ENCODE data around the gene AK5. TPM values are rescaled to one million over a fixed set of nuclear protein-coding genes. Genes with fewer than 3 reads are reported as not detected.

The AK5 gene
- total and polyA plus RNA-seq, 7 experiments from 2014 or later, result 1.7 to 82.1 (median 56.5) TPM

- Histone ChIP-seq H3K4me1 (ENCODE audit: control insufficient read depth in 2 of 2, insufficient read depth in 2 of 2, low read length in 2 of 2) (peaks cover 0 to 8% of the 10 kb centered on the region in 2 donors), H3K27ac (ENCODE audit: low read depth, low read length) (no peak overlapping the region), H3K9me3 (ENCODE audit: control insufficient read depth in 2 of 3, low read length in 3 of 3) (no peaks in the 10 kb centered on the region), H3K27me3 (ENCODE audit: control insufficient read depth in 2 of 2, insufficient read depth in 2 of 2, low read length in 2 of 2) (no peaks in the 10 kb centered on the region), H3K4me3 (ENCODE audit: low read length) (no peak overlapping the region), H3K36me3 (ENCODE audit: control insufficient read depth in 2 of 3, insufficient read depth in 3 of 3, low read length in 3 of 3) (no peaks in the 10 kb centered on the region)
- H3K27me3 Mint-ChIP-seq, result peaks cover 0 to 4% (median 0%) of the 10 kb centered on the region in 5 donors
- no peak overlapping the region for H3K27ac Mint-ChIP-seq
- peaks cover 0 to 16% (median 4%) of the 10 kb centered on the region in 7 donors for H3K4me1 Mint-ChIP-seq
- no peaks in the 10 kb centered on the region for H3K36me3 Mint-ChIP-seq
- POLR2A ChIA-PET, result interaction anchor here (2.4 kb wide), 1 partner anchor 9 kb away, joined by 11 read pairs; the partner anchor contains the start of gene AK5
- H3K4me3 Mint-ChIP-seq, result no peak overlapping the region
- peaks cover 0 to 3% (median 0%) of the 10 kb centered on the region in 11 donors for H3K9me3 Mint-ChIP-seq
- ATAC-seq (no peak), DNase-seq (no peak)
- intact Hi-C loops (cut with micrococcal nuclease), result no loop called here
- CTCF ChIA-PET, result no interaction called here
Observed at GRCh38 chr1:77271852-77272580, 9.8 kb upstream of the AK5 start.

GRCh38 chr1:77273891-77274290, 7.9 kb upstream of the AK5 start:
- no peaks in the 10 kb centered on the region for H3K36me3 Mint-ChIP-seq
- ChIA-PET POLR2A (no interaction called here), CTCF (interaction anchor here (0.6 to 1.1 kb wide), 2 partner anchors 64 to 410 kb away, joined by 6 to 7 read pairs; no protein-coding TSS in a partner anchor)
- H3K27ac Mint-ChIP-seq, result no peak overlapping the region
- H3K27me3 ChIP-seq (ENCODE audit: control insufficient read depth in 2 of 2, insufficient read depth in 2 of 2, low read length in 2 of 2), result no peaks in the 10 kb centered on the region
- intact Hi-C loops (cut with micrococcal nuclease), result no loop called here
- H3K4me3 Mint-ChIP-seq, result no peak overlapping the region
- H3K9me3 Mint-ChIP-seq, result peaks cover 0 to 5% (median 0%) of the 10 kb centered on the region in 11 donors
- H3K36me3 ChIP-seq (ENCODE audit: control insufficient read depth in 2 of 3, insufficient read depth in 3 of 3, low read length in 3 of 3), result no peaks in the 10 kb centered on the region
- H3K27ac ChIP-seq (ENCODE audit: low read depth, low read length), result no peak overlapping the region
- H3K4me1 ChIP-seq (ENCODE audit: control insufficient read depth in 2 of 2, insufficient read depth in 2 of 2, low read length in 2 of 2), result no peaks in the 10 kb centered on the region
- H3K9me3 ChIP-seq (ENCODE audit: control insufficient read depth in 2 of 3, low read length in 3 of 3), result no peaks in the 10 kb centered on the region
- H3K4me1 Mint-ChIP-seq, result peaks cover 0 to 31% (median 9%) of the 10 kb centered on the region in 7 donors
- ATAC-seq (no peak), DNase-seq (no peak)
- peaks cover 0 to 5% (median 0%) of the 10 kb centered on the region in 5 donors for H3K27me3 Mint-ChIP-seq
- H3K4me3 ChIP-seq (ENCODE audit: low read length), result no peak overlapping the region

- Mint-ChIP-seq H3K27me3 (peaks cover 0 to 9% (median 0%) of the 10 kb centered on the region in 5 donors), H3K27ac (no peak overlapping the region), H3K4me3 (no peak overlapping the region), H3K4me1 (peaks cover 8 to 41% (median 19%) of the 10 kb centered on the region in 7 donors), H3K36me3 (no peaks in the 10 kb centered on the region), H3K9me3 (peaks cover 0 to 5% (median 0%) of the 10 kb centered on the region in 11 donors)
- H3K27ac ChIP-seq (ENCODE audit: low read depth, low read length), result no peak overlapping the region
- CTCF ChIA-PET, result no interaction called here
- no peak for ATAC-seq
- H3K4me3 ChIP-seq (ENCODE audit: low read length), result no peak overlapping the region
- H3K27me3 ChIP-seq (ENCODE audit: control insufficient read depth in 2 of 2, insufficient read depth in 2 of 2, low read length in 2 of 2), result no peaks in the 10 kb centered on the region
- POLR2A ChIA-PET, result interaction anchor here (0.9 kb wide), 1 partner anchor 183 kb away, joined by 3 read pairs; no protein-coding TSS in a partner anchor
- H3K4me1 ChIP-seq (ENCODE audit: control insufficient read depth in 2 of 2, insufficient read depth in 2 of 2, low read length in 2 of 2), result peaks cover 0 to 9% of the 10 kb centered on the region in 2 donors
- H3K36me3 ChIP-seq (ENCODE audit: control insufficient read depth in 2 of 3, insufficient read depth in 3 of 3, low read length in 3 of 3), result no peaks in the 10 kb centered on the region
- H3K9me3 ChIP-seq (ENCODE audit: control insufficient read depth in 2 of 3, low read length in 3 of 3), result no peaks in the 10 kb centered on the region
- intact Hi-C loops (cut with micrococcal nuclease), result no loop called here
- no peak for DNase-seq
Observed at GRCh38 chr1:77275194-77275593, 6.6 kb upstream of the AK5 start.

GRCh38 chr1:77276941-77277340, 4.9 kb upstream of the AK5 start:
- H3K27me3 Mint-ChIP-seq, result peaks cover 0 to 19% (median 0%) of the 10 kb centered on the region in 5 donors
- no peaks in the 10 kb centered on the region for H3K36me3 Mint-ChIP-seq
- no peak for DNase-seq
- H3K9me3 Mint-ChIP-seq, result peaks cover 0 to 5% (median 0%) of the 10 kb centered on the region in 11 donors
- H3K27me3 ChIP-seq (ENCODE audit: control insufficient read depth in 2 of 2, insufficient read depth in 2 of 2, low read length in 2 of 2), result no peaks in the 10 kb centered on the region
- ChIA-PET CTCF (no interaction called here), POLR2A (no interaction called here)
- no peak overlapping the region for H3K4me3 Mint-ChIP-seq
- H3K4me1 ChIP-seq (ENCODE audit: control insufficient read depth in 2 of 2, insufficient read depth in 2 of 2, low read length in 2 of 2), result peaks cover 0 to 23% of the 10 kb centered on the region in 2 donors
- H3K36me3 ChIP-seq (ENCODE audit: control insufficient read depth in 2 of 3, insufficient read depth in 3 of 3, low read length in 3 of 3), result no peaks in the 10 kb centered on the region
- intact Hi-C loops (cut with micrococcal nuclease), result no loop called here
- H3K4me3 ChIP-seq (ENCODE audit: low read length), result no peak overlapping the region
- H3K9me3 ChIP-seq (ENCODE audit: control insufficient read depth in 2 of 3, low read length in 3 of 3), result no peaks in the 10 kb centered on the region
- ATAC-seq, result no peak
- H3K4me1 Mint-ChIP-seq, result peaks cover 21 to 50% (median 31%) of the 10 kb centered on the region in 7 donors
- H3K27ac ChIP-seq (ENCODE audit: low read depth, low read length), result no peak overlapping the region
- no peak overlapping the region for H3K27ac Mint-ChIP-seq

- POLR2A ChIA-PET, result interaction anchor here (0.7 to 4.5 kb wide), 10 partner anchors 9 to 403 kb away, joined by 3 to 44 read pairs (median 8); partner anchors contain the start of genes PIGK and ZZZ3
Observed at GRCh38 chr1:77279929-77280328, 1.9 kb upstream of the AK5 start.

GRCh38 chr1:77280962-77281361, 857 bp upstream of the AK5 start:
- Histone ChIP-seq H3K27me3 (ENCODE audit: control insufficient read depth in 2 of 2, insufficient read depth in 2 of 2, low read length in 2 of 2) (no peaks in the 10 kb centered on the region), H3K36me3 (ENCODE audit: control insufficient read depth in 2 of 3, insufficient read depth in 3 of 3, low read length in 3 of 3) (peaks cover 0 to 4% (median 0%) of the 10 kb centered on the region in 3 experiments), H3K4me1 (ENCODE audit: control insufficient read depth in 2 of 2, insufficient read depth in 2 of 2, low read length in 2 of 2) (peaks cover 0 to 31% of the 10 kb centered on the region in 2 donors), H3K4me3 (ENCODE audit: low read length) (no peak overlapping the region), H3K9me3 (ENCODE audit: control insufficient read depth in 2 of 3, low read length in 3 of 3) (no peaks in the 10 kb centered on the region), H3K27ac (ENCODE audit: low read depth, low read length) (peak overlapping the region; percentile 67)
- H3K27me3 Mint-ChIP-seq, result peaks cover 0 to 44% (median 0%) of the 10 kb centered on the region in 5 donors
- ChIA-PET CTCF (interaction anchor here (0.7 to 1.9 kb wide), 4 partner anchors 12 to 132 kb away, joined by 3 to 5 read pairs (median 4); no protein-coding TSS in a partner anchor), POLR2A (interaction anchor here (0.6 to 4.5 kb wide), 20 partner anchors 10 to 402 kb away, joined by 3 to 44 read pairs (median 5); partner anchors contain the start of genes PIGK and ZZZ3)
- H3K36me3 Mint-ChIP-seq, result no peaks in the 10 kb centered on the region
- peak overlapping the region; percentile 60 to 89 (median 68) for H3K4me3 Mint-ChIP-seq
- peak in 2 of 9 donors; percentile 2 to 9 for DNase-seq
- ATAC-seq, result no peak
- peaks cover 0 to 2% (median 0%) of the 10 kb centered on the region in 11 donors for H3K9me3 Mint-ChIP-seq
- intact Hi-C loops (cut with micrococcal nuclease), result loop anchor here (1.0 to 10.0 kb wide), 6 partner anchors 13 to 476 kb away; partner anchors contain the start of gene USP33 (in 1 of the 2)
- H3K4me1 Mint-ChIP-seq, result peaks cover 29 to 72% (median 59%) of the 10 kb centered on the region in 7 donors
- H3K27ac Mint-ChIP-seq, result peak overlapping the region in 8 of 9 donors; percentile 17 to 87 (median 67)

More at GRCh38 chr1:77279929-77280328, 1.9 kb upstream of the AK5 start:
- Histone ChIP-seq H3K4me1 (ENCODE audit: control insufficient read depth in 2 of 2, insufficient read depth in 2 of 2, low read length in 2 of 2) (peaks cover 0 to 31% of the 10 kb centered on the region in 2 donors), H3K9me3 (ENCODE audit: control insufficient read depth in 2 of 3, low read length in 3 of 3) (no peaks in the 10 kb centered on the region), H3K27ac (ENCODE audit: low read depth, low read length) (peak overlapping the region; percentile 37), H3K27me3 (ENCODE audit: control insufficient read depth in 2 of 2, insufficient read depth in 2 of 2, low read length in 2 of 2) (no peaks in the 10 kb centered on the region), H3K4me3 (ENCODE audit: low read length) (peak overlapping the region; percentile 34), H3K36me3 (ENCODE audit: control insufficient read depth in 2 of 3, insufficient read depth in 3 of 3, low read length in 3 of 3) (peaks cover 0 to 4% (median 0%) of the 10 kb centered on the region in 3 experiments)
- Mint-ChIP-seq H3K27ac (peak overlapping the region in 8 of 9 donors; percentile 17 to 87 (median 67)), H3K4me3 (peak overlapping the region; percentile 12 to 89 (median 68)), H3K4me1 (peaks cover 29 to 62% (median 50%) of the 10 kb centered on the region in 7 donors), H3K9me3 (peaks cover 0 to 2% (median 0%) of the 10 kb centered on the region in 11 donors), H3K36me3 (no peaks in the 10 kb centered on the region), H3K27me3 (peaks cover 0 to 40% (median 0%) of the 10 kb centered on the region in 5 donors)
- CTCF ChIA-PET, result interaction anchor here (0.6 to 1.9 kb wide), 4 partner anchors 11 to 254 kb away, joined by 3 to 7 read pairs (median 4); no protein-coding TSS in a partner anchor
- intact Hi-C loops (cut with micrococcal nuclease), result loop anchor here (1.0 to 10.0 kb wide), 6 partner anchors 12 to 477 kb away; partner anchors contain the start of gene USP33 (in 1 of the 2)
- ATAC-seq (peak; percentile 41), DNase-seq (peak in 6 of 9 donors; percentile 38 to 55 (median 51))
